IMR-90 (cell line): ENCODE results near the gene ZNF48. TPM values are rescaled to one million over a fixed set of nuclear protein-coding genes. Genes with fewer than 3 reads are reported as not detected.

Experiments
- ATAC-seq: fragments of 200-7000 bp; cut with Tn5 transposase; 2 replicates; pipeline ENCODE4 v1.9.1; 2020; ENCODE audit warnings: low read depth, mild to moderate bottlenecking, moderate library complexity
- BruUV-seq: library from RNA; stranded (reverse); fragments of 400-500 nt; replicated peaks from 2 replicates; lab custom pipeline; 2021; lab: Mats Ljungman, UMichigan
- CTCF ChIA-PET: fragments of 300-600 bp; formaldehyde crosslinking; extraction: SDS; loops from one replicate; lab custom pipeline; 2021; ENCODE audit warnings: antibody characterized with exemption; lab: Yijun Ruan, JAX
- POLR2A ChIA-PET: fragments of 300-600 bp; sonication (Branson Sonifier 250); formaldehyde crosslinking; loops from one replicate; lab custom pipeline; 2022; ENCODE audit warnings: antibody characterized with exemption; ENCODE audit not compliant: unreplicated experiment; lab: Charles Lee
- DNase-seq: peaks from one replicate; pipeline ENCODE4 v3.0.0; 2013
- H2AFZ ChIP-seq: replicated peaks from 2 replicates; pipeline ENCODE3; 2013; ENCODE audit warnings: low read length, mild to moderate bottlenecking; ENCODE audit not compliant: poor library complexity
- H2AK5ac ChIP-seq: 2 replicates; pipeline ENCODE4 v1.6.1; 2013; ENCODE audit warnings: low read depth, low read length, inconsistent platforms
- H2AK9ac ChIP-seq: replicated peaks from 2 replicates; pipeline ENCODE3; 2013; ENCODE audit warnings: mild to moderate bottlenecking, low read depth, low read length, moderate library complexity; ENCODE audit not compliant: poor library complexity
- H2BK120ac ChIP-seq: 2 replicates; pipeline ENCODE4 v1.6.1; 2013; ENCODE audit warnings: low read depth, low read length, inconsistent platforms
- H2BK15ac ChIP-seq: 3 replicates; pipeline ENCODE4 v1.6.1; 2013; ENCODE audit warnings: low read depth, low read length, inconsistent platforms
- H2BK20ac ChIP-seq: 2 replicates; pipeline ENCODE4 v1.6.1; 2013; ENCODE audit warnings: low read depth, mild to moderate bottlenecking, inconsistent platforms, low read length, moderate library complexity
- H2BK5ac ChIP-seq: 2 replicates; pipeline ENCODE4 v1.6.1; 2013; ENCODE audit warnings: mild to moderate bottlenecking, low read depth, low read length, inconsistent platforms; ENCODE audit not compliant: poor library complexity, severe bottlenecking
- H3K14ac ChIP-seq: replicated peaks from 2 replicates; pipeline ENCODE4 v1.6.1; 2013; ENCODE audit warnings: low read depth, low read length, inconsistent platforms
- H3K18ac ChIP-seq: 2 replicates; pipeline ENCODE4 v1.6.1; 2013; ENCODE audit warnings: low read depth, low read length, control low read depth
- H3K23ac ChIP-seq: 2 replicates; pipeline ENCODE4 v1.6.1; 2013; ENCODE audit warnings: low read depth, low read length, inconsistent platforms
- H3K27ac ChIP-seq: 2 replicates; pipeline ENCODE4 v1.5.1; 2013; ENCODE audit warnings: mild to moderate bottlenecking, control low read depth, low read length; ENCODE audit not compliant: insufficient read depth
- H3K27me3 ChIP-seq: 2 replicates; pipeline ENCODE4 v1.6.1; 2013; ENCODE audit warnings: low read length; ENCODE audit not compliant: control insufficient read depth, insufficient read depth
- H3K36me3 ChIP-seq: 2 replicates; pipeline ENCODE4 v1.6.1; 2013; ENCODE audit warnings: low read length, mixed read lengths; ENCODE audit not compliant: control insufficient read depth, insufficient read depth
- H3K4ac ChIP-seq: 2 replicates; pipeline ENCODE4 v1.6.1; 2013; ENCODE audit warnings: low read depth, low read length, inconsistent platforms
- H3K4me1 ChIP-seq: 2 replicates; pipeline ENCODE4 v1.6.1; 2013; ENCODE audit warnings: low read length, mixed read lengths; ENCODE audit not compliant: control insufficient read depth, insufficient read depth
- H3K4me2 ChIP-seq: 2 replicates; pipeline ENCODE4 v1.6.1; 2013; ENCODE audit warnings: low read depth, mild to moderate bottlenecking, control low read depth, low read length, moderate library complexity
- H3K4me3 ChIP-seq: 2 replicates; pipeline ENCODE4 v1.5.1; 2013; ENCODE audit warnings: low read depth, mild to moderate bottlenecking, control low read depth, low read length, moderate library complexity; ENCODE audit not compliant: insufficient read depth
- H3K56ac ChIP-seq: 2 replicates; pipeline ENCODE4 v1.6.1; 2013; ENCODE audit warnings: low read length, inconsistent platforms; ENCODE audit not compliant: insufficient read depth; ENCODE audit errors: extremely low read depth
- H3K79me1 ChIP-seq, 2 experiments: 2 replicates each; pipeline ENCODE4 v1.6.1; 2013; ENCODE audit warnings: low read length in 2 of 2, inconsistent platforms in 1 of 2, low read depth in 1 of 2
- H3K9ac ChIP-seq: 2 replicates; pipeline ENCODE4 v1.6.1; 2013; ENCODE audit warnings: low read depth, low read length, control low read depth
- H3K9me1 ChIP-seq: 2 replicates; pipeline ENCODE4 v1.6.1; 2013; ENCODE audit warnings: low read length, inconsistent platforms; ENCODE audit not compliant: insufficient read depth
- H3K9me3 ChIP-seq: 2 replicates; pipeline ENCODE4 v1.6.1; 2013; ENCODE audit warnings: low read length; ENCODE audit not compliant: control insufficient read depth, insufficient read depth
- H4K20me1 ChIP-seq: 2 replicates; pipeline ENCODE4 v1.6.1; 2013; ENCODE audit warnings: low read length, inconsistent platforms; ENCODE audit not compliant: insufficient read depth
- H4K5ac ChIP-seq: 2 replicates; pipeline ENCODE4 v1.6.1; 2013; ENCODE audit warnings: mild to moderate bottlenecking, low read depth, low read length, control low read depth
- H4K8ac ChIP-seq, 2 experiments: 2 replicates each; pipeline ENCODE4 v1.6.1; 2013; ENCODE audit warnings: low read depth in 2 of 2, low read length in 2 of 2, control low read depth in 1 of 2, inconsistent platforms in 1 of 2
- H4K91ac ChIP-seq: 2 replicates; pipeline ENCODE4 v1.6.1; 2013; ENCODE audit warnings: low read depth, low read length, inconsistent platforms; ENCODE audit not compliant: insufficient read depth
- CEBPB ChIP-seq: IDR thresholded peaks from 2 replicates; pipeline ENCODE4 v1.6.1; 2012; ENCODE audit warnings: low read depth, low read length, improper control_type of control experiment
- CTCF ChIP-seq: conservative IDR thresholded peaks from 2 replicates; pipeline ENCODE4 v1.5.1; 2012; ENCODE audit warnings: mild to moderate bottlenecking, low read depth, low read length, improper control_type of control experiment
- FOS ChIP-seq: fragments of 150-350 bp; IDR thresholded peaks from 2 replicates; pipeline ENCODE4 v1.6.1; 2016; ENCODE audit warnings: low read depth, low read length
- MAZ ChIP-seq: IDR thresholded peaks from 2 replicates; pipeline ENCODE4 v1.6.1; 2012; ENCODE audit warnings: low read depth, mild to moderate bottlenecking, low read length, improper control_type of control experiment, moderate library complexity, borderline replicate concordance
- NFE2L2 ChIP-seq: fragments of 150-350 bp; IDR thresholded peaks from 2 replicates; pipeline ENCODE4 v1.6.1; 2016; ENCODE audit warnings: low read depth, mild to moderate bottlenecking, low read length
- POLR2A ChIP-seq: IDR thresholded peaks from 2 replicates; pipeline ENCODE4 v1.6.1; 2012; ENCODE audit warnings: mild to moderate bottlenecking, low read depth, low read length
- SMC3 ChIP-seq: fragments of 150-350 bp; IDR thresholded peaks from 2 replicates; pipeline ENCODE4 v1.6.1; 2016; ENCODE audit warnings: low read depth, mild to moderate bottlenecking, antibody characterized with exemption, low read length, moderate library complexity
- WGBS, 2 experiments: methylation state at CpG; one replicate each; pipeline versions ENCODE4 v1.1.5 to v1.1.7; 2013; ENCODE audit warnings: missing lambda C conversion rate in 2 of 2; ENCODE audit not compliant: insufficient read length in 1 of 2; ENCODE audit errors: extremely low coverage in 2 of 2; 5-methylcytosine and 5-hydroxymethylcytosine counted together
- dilution Hi-C: fragments of 300-500 bp; cut with HindIII; formaldehyde crosslinking; loops from one replicate; pipeline ENCODE4 v1.14.3; 2018; ENCODE audit warnings: low sequenced_read_pairs; ENCODE audit not compliant: unreplicated experiment
- in situ Hi-C: fragments of 300-500 bp; cut with MboI; formaldehyde crosslinking; loops from 3 replicates; pipeline ENCODE4 v1.14.3; 2019; ENCODE audit warnings: low sequenced_read_pairs, inconsistent platforms, mixed read lengths
- intact Hi-C: fragments of 100-400 bp; cut with micrococcal nuclease; formaldehyde crosslinking; loops from 2 replicates; pipeline ENCODE4 v1.10.0; 2022
- polyA plus RNA-seq, 3 experiments: library from polyadenylated mRNA; depleted of rRNA; stranded (reverse); fragments of >200 nt; gene quantifications; 2 replicates each; pipeline ENCODE4 v1.2.3, GENCODE V29; 2012; ENCODE audit warnings: low replicate concordance in 1 of 3
- total RNA-seq: library from RNA; depleted of rRNA; stranded (reverse); fragments of >200 nt; gene quantifications from 2 replicates; pipeline ENCODE4 v1.2.3, GENCODE V29; 2012
- TF ChIP-seq, protein P1 (sequence below): fragments of 150-350 bp; IDR thresholded peaks from 2 replicates; pipeline ENCODE4 v1.6.1; 2016; ENCODE audit warnings: low read depth, mild to moderate bottlenecking, low read length, moderate library complexity, borderline replicate concordance

Gene ZNF48
- total and polyA plus RNA-seq, 2 of the 4 experiments (the other 2 are of a cell fraction): 5.8 to 6.6 TPM

GRCh38 chr16:30368122-30368791, 27.0 kb upstream of the ZNF48 start:
- H4K8ac ChIP-seq: peak overlapping the region in 1 of 2 experiments; percentile 28; a peak in 1 of 4 replicates
- no peak overlapping the region for H3K18ac ChIP-seq
- BruUV-seq: no TSS peak
- H2BK120ac ChIP-seq: no peak overlapping the region
- H3K23ac ChIP-seq: peak overlapping the region; percentile 87
- peaks cover 3% of the 10 kb centered on the region; the same call in 1 of the 2 replicates for H3K4me1 ChIP-seq
- H2AFZ ChIP-seq: peak overlapping the region; percentile 61
- peak overlapping the region; percentile 82 for H3K27ac ChIP-seq
- peaks cover 17% of the 10 kb centered on the region for H3K9me1 ChIP-seq
- H3K56ac ChIP-seq: peak overlapping the region; percentile 45
- ATAC-seq: peak; percentile 4
- DNase-seq: peak; percentile 59
- WGBS, 2 experiments: 0% methylated on average over 1 of the region's 8 CpGs; no CpG with 5 or more reads in 1 of the 2 experiments
- H2BK15ac ChIP-seq: no peak overlapping the region
- H2BK20ac ChIP-seq: no peak overlapping the region
- peaks cover 5 to 60% of the 10 kb centered on the region in 2 experiments for H3K79me1 ChIP-seq
- peak overlapping the region; percentile 99 for H2AK9ac ChIP-seq
- dilution Hi-C loops (no loop called here), intact Hi-C loops (loop anchor here (1.0 to 2.0 kb wide), 2 partner anchors 41 to 275 kb away; no protein-coding TSS in a partner anchor), in situ Hi-C loops (no loop called here)
- POLR2A ChIA-PET: interaction anchor here (0.5 kb wide), 1 partner anchor 200 kb away, joined by 3 read pairs; no protein-coding TSS in a partner anchor
- H3K4me2 ChIP-seq: peak overlapping the region; percentile 99
- H3K9me3 ChIP-seq: no peaks in the 10 kb centered on the region
- peak overlapping the region; percentile 79 for H3K4ac ChIP-seq
- H3K36me3 ChIP-seq: peaks cover 16% of the 10 kb centered on the region
- peak overlapping the region; percentile 96 for H3K14ac ChIP-seq
- H2AK5ac ChIP-seq: peak overlapping the region; percentile 90
- H3K27me3 ChIP-seq: no peaks in the 10 kb centered on the region
- H4K5ac ChIP-seq: no peak overlapping the region
- H3K4me3 ChIP-seq: peak overlapping the region; percentile 86
- H4K91ac ChIP-seq: no peak overlapping the region; the same call in 1 of the 2 replicates
- H4K20me1 ChIP-seq: peaks cover 48% of the 10 kb centered on the region
- CTCF ChIA-PET: interaction anchor here (1.0 kb wide), 1 partner anchor 27 kb away, joined by 3 read pairs; the partner anchor contains the start of gene ZNF48
- H3K9ac ChIP-seq: peak overlapping the region; percentile 90
- H2BK5ac ChIP-seq: peak overlapping the region; percentile 66
- no peak for TF ChIP-seq CTCF
- TF ChIP-seq FOS: 0 out of 2 replicates have a peak, but pooled peaks have one; percentile 27
- peak; percentile 64; the same call in 1 of the 2 replicates for TF ChIP-seq CEBPB
- TF ChIP-seq NFE2L2: no peak
- peak; percentile 51; the same call in 1 of the 2 replicates for TF ChIP-seq MAZ
- TF ChIP-seq, protein P1, sequence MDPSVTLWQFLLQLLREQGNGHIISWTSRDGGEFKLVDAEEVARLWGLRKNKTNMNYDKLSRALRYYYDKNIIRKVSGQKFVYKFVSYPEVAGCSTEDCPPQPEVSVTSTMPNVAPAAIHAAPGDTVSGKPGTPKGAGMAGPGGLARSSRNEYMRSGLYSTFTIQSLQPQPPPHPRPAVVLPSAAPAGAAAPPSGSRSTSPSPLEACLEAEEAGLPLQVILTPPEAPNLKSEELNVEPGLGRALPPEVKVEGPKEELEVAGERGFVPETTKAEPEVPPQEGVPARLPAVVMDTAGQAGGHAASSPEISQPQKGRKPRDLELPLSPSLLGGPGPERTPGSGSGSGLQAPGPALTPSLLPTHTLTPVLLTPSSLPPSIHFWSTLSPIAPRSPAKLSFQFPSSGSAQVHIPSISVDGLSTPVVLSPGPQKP: no peak
- TF ChIP-seq SMC3: 0 out of 2 replicates have a peak, but pooled peaks have one; percentile 9
- peak; percentile 57; the same call in 1 of the 2 replicates for TF ChIP-seq POLR2A
